H1 (cell line): ENCODE results near the gene TBX2. TPM values are rescaled to one million over a fixed set of nuclear protein-coding genes. Genes with fewer than 3 reads are reported as not detected.

Source experiments
- CTCF ChIA-PET: fragments of 300-600 bp; sonication (Branson Sonifier 250); formaldehyde crosslinking; loops from one replicate; lab custom pipeline; 2021; ENCODE audit not compliant: partially characterized antibody; lab: Charles Lee
- POLR2A ChIA-PET: fragments of 300-600 bp; sonication (Branson Sonifier 250); formaldehyde crosslinking; loops from one replicate; lab custom pipeline; 2021; ENCODE audit warnings: inconsistent platforms; ENCODE audit not compliant: partially characterized antibody; lab: Charles Lee
- DNase-seq, 2 experiments: peaks; one replicate each; pipeline versions ENCODE4 v3.0.0 to v3.0.0-alpha.2; 2010 to 2022; ENCODE audit warnings: low spot score in 2 of 2, low read depth in 1 of 2, mixed read lengths in 1 of 2
- FAIRE-seq: peaks from 2 replicates; lab custom pipeline; 2011; peaks lifted over from hg19 to GRCh38; lab: Jason Lieb, UNC
- H2AFZ ChIP-seq: 2 replicates; pipeline ENCODE4 v1.8.1; 2012; ENCODE audit warnings: low read length, inconsistent platforms
- H2AK5ac ChIP-seq: 2 replicates; pipeline ENCODE4 v1.6.1; 2013; ENCODE audit warnings: low read depth, low read length
- H2BK120ac ChIP-seq: replicated peaks from 2 replicates; pipeline ENCODE3; 2013; ENCODE audit warnings: low read depth, low read length, inconsistent platforms
- H2BK12ac ChIP-seq: 2 replicates; pipeline ENCODE4 v1.6.1; 2013; ENCODE audit warnings: low read depth, low read length
- H2BK15ac ChIP-seq: 2 replicates; pipeline ENCODE4 v1.6.1; 2013; ENCODE audit warnings: low read length
- H2BK20ac ChIP-seq: 2 replicates; pipeline ENCODE4 v1.6.1; 2013; ENCODE audit warnings: low read length
- H2BK5ac ChIP-seq: 2 replicates; pipeline ENCODE4 v1.6.1; 2013; ENCODE audit warnings: low read depth, low read length
- H3K14ac ChIP-seq: 2 replicates; pipeline ENCODE4 v1.6.1; 2013; ENCODE audit warnings: inconsistent platforms; ENCODE audit not compliant: insufficient read length
- H3K18ac ChIP-seq: 2 replicates; pipeline ENCODE4 v1.6.1; 2013; ENCODE audit warnings: low read length; ENCODE audit errors: extremely low read depth
- H3K23ac ChIP-seq: 2 replicates; pipeline ENCODE4 v1.6.1; 2013; ENCODE audit warnings: inconsistent platforms; ENCODE audit not compliant: insufficient read length
- H3K23me2 ChIP-seq: 2 replicates; pipeline ENCODE4 v1.6.1; 2013; ENCODE audit warnings: low read depth, low read length
- H3K27ac ChIP-seq: 2 replicates; pipeline ENCODE4 v1.6.1; 2011; ENCODE audit warnings: low read depth, low read length, inconsistent platforms
- H3K27me3 ChIP-seq, 4 experiments: replicated peaks in 1 of 4; 1 replicate in 1 of 4; 2 replicates in 3 of 4; pipeline versions ENCODE4 v1.6.1 to v1.8.1; 2011 to 2013; ENCODE audit warnings: low read length in 3 of 4, mild to moderate bottlenecking in 3 of 4, inconsistent platforms in 2 of 4, mixed read lengths in 2 of 4, moderate library complexity in 1 of 4; ENCODE audit not compliant: control insufficient read depth in 3 of 4, insufficient read depth in 3 of 4; ENCODE audit errors: extremely low read depth in 1 of 4
- H3K36me3 ChIP-seq, 4 experiments: 2 replicates each; pipeline versions ENCODE4 v1.6.1 to v1.8.1; 2011 to 2013; ENCODE audit warnings: mild to moderate bottlenecking in 4 of 4, low read length in 3 of 4, moderate library complexity in 2 of 4, control low read depth in 1 of 4, inconsistent platforms in 1 of 4; ENCODE audit not compliant: insufficient read depth in 4 of 4, control insufficient read depth in 2 of 4
- H3K4ac ChIP-seq: replicated peaks from 2 replicates; pipeline ENCODE3; 2013; ENCODE audit warnings: low read length, low read depth, mixed read lengths, inconsistent platforms; ENCODE audit not compliant: insufficient read length
- H3K4me1 ChIP-seq, 4 experiments: replicated peaks in 1 of 4; 1 replicate in 1 of 4; 2 replicates in 3 of 4; pipeline versions ENCODE4 v1.6.1 to v1.8.1; 2011 to 2013; ENCODE audit warnings: low read length in 3 of 4, inconsistent platforms in 2 of 4, mixed read lengths in 1 of 4; ENCODE audit not compliant: insufficient read depth in 4 of 4, control insufficient read depth in 3 of 4
- H3K4me2 ChIP-seq, 2 experiments: 2 replicates each; pipeline versions ENCODE4 v1.6.1 to v1.8.1; 2011 to 2013; ENCODE audit warnings: low read depth in 2 of 2, low read length in 2 of 2, control low read depth in 1 of 2, inconsistent platforms in 1 of 2, mild to moderate bottlenecking in 1 of 2; ENCODE audit not compliant: insufficient read depth in 1 of 2
- H3K4me3 ChIP-seq, 4 experiments: fragments of 200-600, 300-600 bp in 1 of 4; sonication (generic), shearing (Covaris generic), sonication (Bioruptor Twin) in 1 of 4; 2 replicates each; pipeline versions ENCODE4 v1.5.1 to v1.8.1; 2011 to 2016; ENCODE audit warnings: low read length in 4 of 4, low read depth in 3 of 4, control low read depth in 2 of 4, inconsistent platforms in 2 of 4, mild to moderate bottlenecking in 2 of 4, mixed read lengths in 1 of 4, moderate library complexity in 1 of 4; ENCODE audit not compliant: insufficient read depth in 2 of 4; ENCODE audit errors: extremely low read depth in 1 of 4
- H3K56ac ChIP-seq: replicated peaks from 2 replicates; pipeline ENCODE3; 2013; ENCODE audit warnings: low read depth, mild to moderate bottlenecking, mixed read lengths, low read length, inconsistent platforms; ENCODE audit not compliant: insufficient read length
- H3K79me1 ChIP-seq: 2 replicates; pipeline ENCODE4 v1.6.1; 2013; ENCODE audit warnings: low read depth, low read length, control low read depth
- H3K79me2 ChIP-seq, 2 experiments: 2 replicates each; pipeline versions ENCODE4 v1.6.1 to v1.8.1; 2012 to 2013; ENCODE audit warnings: low read length in 2 of 2, mild to moderate bottlenecking in 2 of 2, inconsistent platforms in 1 of 2; ENCODE audit not compliant: insufficient read depth in 2 of 2, control insufficient read depth in 1 of 2
- H3K9ac ChIP-seq, 4 experiments: replicated peaks in 1 of 4; 1 replicate in 1 of 4; 2 replicates in 3 of 4; pipeline versions ENCODE4 v1.6.1 to v1.8.1; 2011 to 2013; ENCODE audit warnings: low read depth in 3 of 4, low read length in 3 of 4, control low read depth in 2 of 4, mild to moderate bottlenecking in 2 of 4, moderate library complexity in 2 of 4, inconsistent platforms in 1 of 4; ENCODE audit errors: extremely low read depth in 1 of 4
- H3K9me3 ChIP-seq, 2 experiments: 2 replicates each; pipeline versions ENCODE4 v1.6.1 to v1.8.1; 2012 to 2013; ENCODE audit warnings: mild to moderate bottlenecking in 2 of 2, moderate library complexity in 2 of 2, control low read depth in 1 of 2, inconsistent platforms in 1 of 2, low read depth in 1 of 2, low read length in 1 of 2, mixed read lengths in 1 of 2; ENCODE audit not compliant: insufficient read depth in 2 of 2
- H4K20me1 ChIP-seq, 2 experiments: replicated peaks in 1 of 2; 2 replicates each; pipeline versions ENCODE3 to v1.8.1; 2011 to 2013; ENCODE audit warnings: inconsistent platforms in 2 of 2, low read length in 2 of 2, mild to moderate bottlenecking in 1 of 2; ENCODE audit not compliant: insufficient read depth in 2 of 2, control insufficient read depth in 1 of 2
- H4K5ac ChIP-seq: 2 replicates; pipeline ENCODE4 v1.6.1; 2013; ENCODE audit warnings: low read length, low read depth, mixed read lengths, inconsistent platforms; ENCODE audit not compliant: insufficient read length
- H4K8ac ChIP-seq: 2 replicates; pipeline ENCODE4 v1.8.0; 2013; ENCODE audit warnings: mild to moderate bottlenecking, moderate library complexity, low read length, inconsistent platforms; ENCODE audit not compliant: insufficient read depth; ENCODE audit errors: extremely low read depth
- H4K91ac ChIP-seq: replicated peaks from 2 replicates; pipeline ENCODE3; 2013; ENCODE audit warnings: low read length, mixed read lengths, inconsistent platforms; ENCODE audit not compliant: insufficient read length
- E2F6 ChIP-seq: IDR thresholded peaks from 2 replicates; pipeline ENCODE4 v1.6.1; 2012; ENCODE audit warnings: inconsistent platforms
- HDAC2 ChIP-seq, 2 experiments: fragments of 300-600 bp in 1 of 2; sonication (generic) in 1 of 2; IDR thresholded peaks; 2 replicates each; pipeline ENCODE4 v1.6.1; 2011 to 2012; ENCODE audit warnings: low read depth in 2 of 2, low read length in 2 of 2, mild to moderate bottlenecking in 2 of 2, moderate library complexity in 2 of 2, borderline replicate concordance in 1 of 2, inconsistent platforms in 1 of 2
- JUN ChIP-seq: IDR thresholded peaks from 2 replicates; pipeline ENCODE4 v1.6.1; 2011; ENCODE audit warnings: low read depth, mild to moderate bottlenecking, improper control_type of control experiment, low read length
- KDM4A ChIP-seq: IDR thresholded peaks from one replicate; pipeline ENCODE4 v1.7.1; 2012; ENCODE audit warnings: low read depth, mild to moderate bottlenecking, moderate library complexity, low read length, inconsistent platforms; ENCODE audit not compliant: severe bottlenecking
- PHF8 ChIP-seq: fragments of 200-600 bp; sonication (generic); conservative IDR thresholded peaks from 2 replicates; pipeline ENCODE4 v1.7.1; 2012; ENCODE audit warnings: low read depth, mild to moderate bottlenecking, inconsistent platforms, low read length, moderate library complexity
- POLR2AphosphoS5 ChIP-seq: IDR thresholded peaks from 2 replicates; pipeline ENCODE4 v1.6.1; 2011; ENCODE audit warnings: low read depth, low read length
- POU5F1 ChIP-seq: IDR thresholded peaks from 2 replicates; pipeline ENCODE4 v1.6.1; 2011; ENCODE audit warnings: low read depth, mild to moderate bottlenecking, low read length, moderate library complexity
- RNF2 ChIP-seq: fragments of 200-900, 300-1000 bp; sonication (generic); IDR thresholded peaks from 2 replicates; pipeline ENCODE4 v1.7.1; 2016; ENCODE audit warnings: borderline replicate concordance, low read depth, mild to moderate bottlenecking, antibody characterized with exemption, low read length; ENCODE audit not compliant: poor library complexity, severe bottlenecking; ENCODE audit errors: missing control alignments
- SIX5 ChIP-seq: IDR thresholded peaks from 2 replicates; pipeline ENCODE4 v1.6.1; 2011; ENCODE audit warnings: mild to moderate bottlenecking, low read depth, low read length
- SUZ12 ChIP-seq: fragments of 200-600 bp; sonication (generic); IDR thresholded peaks from 2 replicates; pipeline ENCODE4 v1.6.1; 2012; ENCODE audit warnings: mild to moderate bottlenecking, inconsistent platforms, low read length, moderate library complexity, mixed read lengths
- whole genome bisulfite sequencing, 2 experiments: shearing (Covaris generic) in 1 of 2; methylation state at CpG; one replicate each; pipeline versions ENCODE4 v1.1.6 to v1.1.7; 2013 to 2015; ENCODE audit warnings: low lambda C conversion rate in 2 of 2, mixed read lengths in 2 of 2, inconsistent platforms in 1 of 2, low coverage in 1 of 2, missing lambda C conversion rate in 1 of 2; ENCODE audit not compliant: insufficient replicate concordance in 2 of 2, insufficient coverage in 1 of 2, insufficient read length in 1 of 2; ENCODE audit errors: extremely low coverage in 1 of 2, missing lambda C conversion rate in 1 of 2; 5-methylcytosine and 5-hydroxymethylcytosine counted together
- polyA plus RNA-seq, 7 experiments: library from polyadenylated mRNA; depleted of rRNA in 3 of 7; stranded (reverse) in 5 of 7; unstranded in 2 of 7; fragments of >200 nt in 5 of 7; fragments of 200-250 nt in 2 of 7; gene quantifications; 1 replicate in 5 of 7; 2 replicates in 1 of 7; 4 replicates in 1 of 7; pipeline versions ENCODE4 v1.2.1 to v1.2.3, GENCODE V29; 2011 to 2013; ENCODE audit warnings: missing spikeins in 2 of 7, mixed read lengths in 2 of 7
- total RNA-seq: library from RNA; stranded (reverse); fragmentation: NEBNext Ultra II Directional; extraction: Animal tissue kit (Norgen Biotek cat#: 25700); gene quantifications from 2 replicates; pipeline ENCODE4 v1.2.1, GENCODE V29; 2021
- TF ChIP-seq, protein P1 (sequence below): IDR thresholded peaks from 2 replicates; pipeline ENCODE4 v1.6.1; 2012; ENCODE audit warnings: inconsistent platforms

The TBX2 gene
- total and polyA plus RNA-seq, 2 of the 8 experiments (the other 6 are each of a cell fraction or from before 2014, with no cell fraction given), result not detected

DNA sequence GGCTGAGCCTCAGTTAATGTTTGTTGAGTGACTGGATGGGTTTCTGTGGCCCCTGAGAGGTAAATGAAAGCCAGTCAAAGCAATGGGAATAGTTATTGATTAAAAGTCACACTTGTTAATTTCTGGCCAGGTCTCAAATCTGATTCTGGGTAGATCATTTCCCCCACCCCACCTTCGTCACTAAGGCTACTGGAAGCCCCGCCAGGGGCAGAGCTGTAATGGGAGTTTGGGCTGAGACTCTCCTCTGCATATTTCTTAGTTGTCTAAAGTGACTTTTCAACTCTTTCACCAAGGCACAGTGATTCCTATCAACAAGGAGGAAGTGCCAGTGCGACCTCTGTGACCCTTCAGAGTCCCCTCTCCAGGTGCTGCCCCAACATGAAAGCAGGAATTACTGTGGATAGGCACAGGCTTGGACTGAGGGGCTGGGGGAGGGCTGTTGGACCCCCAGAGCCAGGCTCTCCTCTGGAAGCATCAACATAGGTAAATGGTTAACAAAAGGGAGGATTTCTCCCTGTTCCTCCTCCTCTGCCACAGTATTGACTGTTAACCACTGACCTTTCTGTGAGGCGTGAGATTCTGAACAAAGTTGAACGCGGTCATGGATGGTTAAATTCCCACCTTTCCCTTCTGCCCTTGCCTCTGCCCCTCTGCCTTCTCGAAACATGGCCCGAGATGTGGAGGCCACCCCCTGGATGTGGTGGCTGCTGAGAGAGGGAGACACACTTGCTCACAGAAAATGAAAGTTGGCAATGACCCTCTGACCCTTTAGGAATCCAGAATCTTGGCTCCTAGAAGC is 20.8 kb upstream of the TBX2 start:
- Histone ChIP-seq H2BK5ac (no peak overlapping the region), H3K79me1 (no peaks in the 10 kb centered on the region; the same call in 1 of the 2 replicates), H3K56ac (no peak overlapping the region), H4K91ac (no peak overlapping the region), H3K27ac (no peak overlapping the region), H4K8ac (no peak overlapping the region), H3K27me3 (no peaks in the 10 kb centered on the region), H3K23ac (no peak overlapping the region), H3K36me3 (no peaks in the 10 kb centered on the region), H3K4me1 (peaks cover 0 to 2% (median 0%) of the 10 kb centered on the region in 4 experiments; a peak in 2 of 7 replicates), H3K4ac (no peak overlapping the region), H2BK120ac (no peak overlapping the region), H2AFZ (no peak overlapping the region), H2BK12ac (no peak overlapping the region), H4K5ac (no peak overlapping the region), H2AK5ac (no peak overlapping the region), H3K23me2 (no peaks in the 10 kb centered on the region), H2BK20ac (no peak overlapping the region), H3K4me3 (no peak overlapping the region), H3K9ac (no peak overlapping the region), H3K14ac (no peak overlapping the region), H2BK15ac (no peak overlapping the region), H3K9me3 (no peaks in the 10 kb centered on the region), H3K4me2 (no peak overlapping the region), H3K79me2 (no peaks in the 10 kb centered on the region), H3K18ac (no peak overlapping the region), H4K20me1 (no peaks in the 10 kb centered on the region)
- WGBS, 2 experiments, result 70% methylated on average over 8 of the region's 8 CpGs; no CpG with 5 or more reads in 1 of the 2 experiments
- TF ChIP-seq PHF8 (no peak), HDAC2 (IDR thresholded peaks at IDR 0.05; ENCODE audit: borderline replicate concordance in 1 of 2, low read depth in 2 of 2, low read length in 2 of 2) (no peak), JUN (no peak), POLR2AphosphoS5 (no peak), KDM4A (no peak), SUZ12 (no peak), SIX5 (no peak), POU5F1 (no peak), E2F6 (no peak), RNF2 (no peak)
- TF ChIP-seq, protein P1, sequence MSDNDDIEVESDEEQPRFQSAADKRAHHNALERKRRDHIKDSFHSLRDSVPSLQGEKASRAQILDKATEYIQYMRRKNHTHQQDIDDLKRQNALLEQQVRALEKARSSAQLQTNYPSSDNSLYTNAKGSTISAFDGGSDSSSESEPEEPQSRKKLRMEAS, result no peak
- ChIA-PET POLR2A (no interaction called here), CTCF (interaction anchor here (1.5 to 2.4 kb wide), 2 partner anchors 11 to 377 kb away, joined by 5 to 10 read pairs; no protein-coding TSS in a partner anchor)
- DNase-seq (no peak), FAIRE-seq (no peak)
